Measurements from ENCODE around the gene PPP2R5D.

PPP2R5D gene

GRCh38 chr6:42937548-42938427 lies 46.6 kb upstream of the PPP2R5D start:
- Histone ChIP-seq H3K18ac (ENCODE audit: low read length) (no peak overlapping the region), H3K9ac (ENCODE audit: low read depth, low read length, poor library complexity) (no peak overlapping the region), H2BK5ac (ENCODE audit: low read length) (no peak overlapping the region), H3K4me1 (ENCODE audit: control insufficient read depth in 2 of 2, insufficient read depth in 1 of 2, low read depth in 1 of 2, low read length in 2 of 2) (no peaks in the 10 kb centered on the region), H3K36me3 (replicated peaks in 1 of 2; ENCODE audit: control insufficient read depth in 2 of 2, insufficient read depth in 2 of 2, low read length in 2 of 2) (peaks cover 54 to 97% of the 10 kb centered on the region in 2 donors), H4K91ac (ENCODE audit: low read depth, low read length, poor library complexity) (no peak overlapping the region), H3K4me2 (ENCODE audit: insufficient read depth, low read length, poor library complexity, severe bottlenecking) (no peak overlapping the region), H3K79me1 (ENCODE audit: low read depth, low read length) (peaks cover 14% of the 10 kb centered on the region), H4K8ac (ENCODE audit: low read depth, low read length) (no peak overlapping the region), H2BK12ac (ENCODE audit: low read length) (no peak overlapping the region), H3K9me3 (replicated peaks in 1 of 2; ENCODE audit: control insufficient read depth in 2 of 2, insufficient read depth in 1 of 2, low read depth in 1 of 2, low read length in 2 of 2) (peaks cover 0 to 3% of the 10 kb centered on the region in 2 donors), H3K4me3 (ENCODE audit: low read length in 2 of 2) (no peak overlapping the region), H2AK5ac (ENCODE audit: low read depth, low read length) (no peak overlapping the region), H2AFZ (ENCODE audit: low read length) (no peak overlapping the region), H3K14ac (ENCODE audit: low read length) (no peak overlapping the region), H2BK15ac (ENCODE audit: low read length) (no peak overlapping the region), H3K23ac (ENCODE audit: low read depth, low read length, poor library complexity) (no peak overlapping the region), H3K27me3 (ENCODE audit: control insufficient read depth in 3 of 3, insufficient read depth in 3 of 3, low read depth in 1 of 3, low read length in 3 of 3) (no peaks in the 10 kb centered on the region), H3K4ac (ENCODE audit: low read length) (no peak overlapping the region), H3K27ac (replicated peaks; ENCODE audit: low read length) (no peak overlapping the region), H2BK120ac (ENCODE audit: low read depth, low read length) (no peak overlapping the region)
- no peak for DNase-seq (ENCODE audit: low spot score)
- no CpG with 5 or more reads among the region's 13 CpGs for whole genome bisulfite sequencing, 2 donors (ENCODE audit: extremely low coverage in 2 of 2, insufficient read length in 2 of 2, insufficient replicate concordance in 1 of 2)

- DNase-seq (ENCODE audit: low spot score): no peak
- Histone ChIP-seq H3K36me3 (replicated peaks in 1 of 2; ENCODE audit: control insufficient read depth in 2 of 2, insufficient read depth in 2 of 2, low read length in 2 of 2) (peaks cover 51 to 96% of the 10 kb centered on the region in 2 donors), H4K8ac (ENCODE audit: low read depth, low read length) (no peak overlapping the region), H3K14ac (ENCODE audit: low read length) (no peak overlapping the region), H3K18ac (ENCODE audit: low read length) (no peak overlapping the region), H3K9ac (ENCODE audit: low read depth, low read length, poor library complexity) (no peak overlapping the region), H3K4ac (ENCODE audit: low read length) (no peak overlapping the region), H3K23ac (ENCODE audit: low read depth, low read length, poor library complexity) (no peak overlapping the region), H4K91ac (ENCODE audit: low read depth, low read length, poor library complexity) (no peak overlapping the region), H2BK120ac (ENCODE audit: low read depth, low read length) (no peak overlapping the region), H2BK5ac (ENCODE audit: low read length) (no peak overlapping the region), H3K9me3 (replicated peaks in 1 of 2; ENCODE audit: control insufficient read depth in 2 of 2, insufficient read depth in 1 of 2, low read depth in 1 of 2, low read length in 2 of 2) (peaks cover 0 to 3% of the 10 kb centered on the region in 2 donors), H2AK5ac (ENCODE audit: low read depth, low read length) (no peak overlapping the region), H2BK15ac (ENCODE audit: low read length) (no peak overlapping the region), H3K27ac (replicated peaks; ENCODE audit: low read length) (no peak overlapping the region), H3K4me1 (ENCODE audit: control insufficient read depth in 2 of 2, insufficient read depth in 1 of 2, low read depth in 1 of 2, low read length in 2 of 2) (no peaks in the 10 kb centered on the region), H3K27me3 (ENCODE audit: control insufficient read depth in 3 of 3, insufficient read depth in 3 of 3, low read depth in 1 of 3, low read length in 3 of 3) (no peaks in the 10 kb centered on the region), H3K4me2 (ENCODE audit: insufficient read depth, low read length, poor library complexity, severe bottlenecking) (no peak overlapping the region), H3K79me1 (ENCODE audit: low read depth, low read length) (peaks cover 10% of the 10 kb centered on the region), H2AFZ (ENCODE audit: low read length) (no peak overlapping the region), H2BK12ac (ENCODE audit: low read length) (no peak overlapping the region), H3K4me3 (ENCODE audit: low read length in 2 of 2) (no peak overlapping the region)
- no CpG with 5 or more reads among the region's 5 CpGs for WGBS, 2 donors (ENCODE audit: extremely low coverage in 2 of 2, insufficient read length in 2 of 2, insufficient replicate concordance in 1 of 2)
Measured at GRCh38 chr6:42938428-42938796, 46.0 kb upstream of the PPP2R5D start.

GRCh38 chr6:42938987-42939809 lies 45.2 kb upstream of the PPP2R5D start:
- Histone ChIP-seq H3K4me1 (ENCODE audit: control insufficient read depth in 2 of 2, insufficient read depth in 1 of 2, low read depth in 1 of 2, low read length in 2 of 2) (no peaks in the 10 kb centered on the region), H2BK120ac (ENCODE audit: low read depth, low read length) (no peak overlapping the region), H2BK5ac (ENCODE audit: low read length) (no peak overlapping the region), H3K27me3 (ENCODE audit: control insufficient read depth in 3 of 3, insufficient read depth in 3 of 3, low read depth in 1 of 3, low read length in 3 of 3) (no peaks in the 10 kb centered on the region), H3K4me2 (ENCODE audit: insufficient read depth, low read length, poor library complexity, severe bottlenecking) (no peak overlapping the region), H3K79me1 (ENCODE audit: low read depth, low read length) (peaks cover 9% of the 10 kb centered on the region), H3K27ac (replicated peaks; ENCODE audit: low read length) (no peak overlapping the region), H3K4me3 (ENCODE audit: low read length in 2 of 2) (peak overlapping the region in 1 of 2 donors; percentile 32), H3K4ac (ENCODE audit: low read length) (no peak overlapping the region), H4K8ac (ENCODE audit: low read depth, low read length) (no peak overlapping the region), H3K18ac (ENCODE audit: low read length) (no peak overlapping the region), H3K36me3 (replicated peaks in 1 of 2; ENCODE audit: control insufficient read depth in 2 of 2, insufficient read depth in 2 of 2, low read length in 2 of 2) (peaks cover 55 to 96% of the 10 kb centered on the region in 2 donors), H4K91ac (ENCODE audit: low read depth, low read length, poor library complexity) (no peak overlapping the region), H2AFZ (ENCODE audit: low read length) (no peak overlapping the region), H2BK12ac (ENCODE audit: low read length) (no peak overlapping the region), H3K14ac (ENCODE audit: low read length) (no peak overlapping the region), H2AK5ac (ENCODE audit: low read depth, low read length) (no peak overlapping the region), H3K9ac (ENCODE audit: low read depth, low read length, poor library complexity) (no peak overlapping the region), H3K9me3 (replicated peaks in 1 of 2; ENCODE audit: control insufficient read depth in 2 of 2, insufficient read depth in 1 of 2, low read depth in 1 of 2, low read length in 2 of 2) (peaks cover 0 to 2% of the 10 kb centered on the region in 2 donors), H2BK15ac (ENCODE audit: low read length) (no peak overlapping the region), H3K23ac (ENCODE audit: low read depth, low read length, poor library complexity) (no peak overlapping the region)
- no CpG with 5 or more reads among the region's 9 CpGs for WGBS, 2 donors (ENCODE audit: extremely low coverage in 2 of 2, insufficient read length in 2 of 2, insufficient replicate concordance in 1 of 2)
- no peak for DNase-seq (ENCODE audit: low spot score)

GRCh38 chr6:42939810-42940167 lies 44.6 kb upstream of the PPP2R5D start:
- Histone ChIP-seq H3K9me3 (replicated peaks in 1 of 2; ENCODE audit: control insufficient read depth in 2 of 2, insufficient read depth in 1 of 2, low read depth in 1 of 2, low read length in 2 of 2) (no peaks in the 10 kb centered on the region), H3K27me3 (ENCODE audit: control insufficient read depth in 3 of 3, insufficient read depth in 3 of 3, low read depth in 1 of 3, low read length in 3 of 3) (no peaks in the 10 kb centered on the region), H3K4me1 (ENCODE audit: control insufficient read depth in 2 of 2, insufficient read depth in 1 of 2, low read depth in 1 of 2, low read length in 2 of 2) (no peaks in the 10 kb centered on the region), H2BK120ac (ENCODE audit: low read depth, low read length) (no peak overlapping the region), H3K4me3 (ENCODE audit: low read length in 2 of 2) (no peak overlapping the region), H3K79me1 (ENCODE audit: low read depth, low read length) (peaks cover 8% of the 10 kb centered on the region), H3K4me2 (ENCODE audit: insufficient read depth, low read length, poor library complexity, severe bottlenecking) (no peak overlapping the region), H2AFZ (ENCODE audit: low read length) (no peak overlapping the region), H3K27ac (replicated peaks; ENCODE audit: low read length) (no peak overlapping the region), H3K9ac (ENCODE audit: low read depth, low read length, poor library complexity) (no peak overlapping the region), H3K23ac (ENCODE audit: low read depth, low read length, poor library complexity) (no peak overlapping the region), H3K36me3 (replicated peaks in 1 of 2; ENCODE audit: control insufficient read depth in 2 of 2, insufficient read depth in 2 of 2, low read length in 2 of 2) (peaks cover 50 to 95% of the 10 kb centered on the region in 2 donors), H2BK15ac (ENCODE audit: low read length) (no peak overlapping the region), H3K18ac (ENCODE audit: low read length) (no peak overlapping the region), H2BK12ac (ENCODE audit: low read length) (no peak overlapping the region), H3K14ac (ENCODE audit: low read length) (no peak overlapping the region), H2AK5ac (ENCODE audit: low read depth, low read length) (no peak overlapping the region), H2BK5ac (ENCODE audit: low read length) (no peak overlapping the region), H4K91ac (ENCODE audit: low read depth, low read length, poor library complexity) (no peak overlapping the region), H4K8ac (ENCODE audit: low read depth, low read length) (no peak overlapping the region), H3K4ac (ENCODE audit: low read length) (no peak overlapping the region)
- no CpG with 5 or more reads among the region's 4 CpGs for WGBS, 2 donors (ENCODE audit: extremely low coverage in 2 of 2, insufficient read length in 2 of 2, insufficient replicate concordance in 1 of 2)
- DNase-seq (ENCODE audit: low spot score): no peak

Data from neuronal stem cell (in vitro differentiated cells).